GM21423 (cell line): Measurements from ENCODE around the gene ZFP37.
"Not testable (repeated sequence)": the region's sequence is repeated elsewhere in the genome, so short reads cannot be mapped to it uniquely, and the experiment has no call there.

ENCODE experiments used
- ATAC-seq: cut with Tn5 transposase; IDR thresholded peaks from one replicate; pipeline ENCODE4 v1.9.1; 2021; ENCODE audit warnings: mild to moderate bottlenecking, moderate library complexity; ENCODE audit not compliant: unreplicated experiment

Gene ZFP37

GRCh38 chr9:113056191-113057106 is at the start of gene ZFP37:
Gene ZFP37, minus strand, starts transcription at chr9:113056724. Its CDS starts 36 bp downstream, at chr9:113056688.
- peak; percentile 98 for ATAC-seq

GRCh38 chr9:113105345-113105744 is 48.8 kb upstream of the ZFP37 start:
- ATAC-seq, result not testable (repeated sequence)

DNA sequence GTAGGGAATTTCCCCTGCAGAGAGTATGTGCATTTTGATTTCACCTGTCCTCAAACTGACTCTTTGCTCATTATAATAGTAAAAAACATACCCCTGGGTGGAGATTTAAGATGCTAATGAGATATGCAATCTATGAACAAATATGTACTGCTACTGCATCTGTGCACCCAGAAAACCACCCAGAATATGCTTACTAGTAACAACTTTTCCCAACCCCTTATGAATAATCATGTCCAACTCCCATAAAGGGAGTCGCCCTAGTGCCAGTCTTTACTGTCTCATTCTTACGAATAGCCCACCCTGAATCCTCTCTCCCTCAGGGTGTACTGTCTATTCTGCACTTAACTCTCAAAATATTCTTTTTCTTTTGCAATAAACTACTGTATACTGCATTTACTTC is 39.0 kb upstream of the ZFP37 start:
- no peak for ATAC-seq

DNA sequence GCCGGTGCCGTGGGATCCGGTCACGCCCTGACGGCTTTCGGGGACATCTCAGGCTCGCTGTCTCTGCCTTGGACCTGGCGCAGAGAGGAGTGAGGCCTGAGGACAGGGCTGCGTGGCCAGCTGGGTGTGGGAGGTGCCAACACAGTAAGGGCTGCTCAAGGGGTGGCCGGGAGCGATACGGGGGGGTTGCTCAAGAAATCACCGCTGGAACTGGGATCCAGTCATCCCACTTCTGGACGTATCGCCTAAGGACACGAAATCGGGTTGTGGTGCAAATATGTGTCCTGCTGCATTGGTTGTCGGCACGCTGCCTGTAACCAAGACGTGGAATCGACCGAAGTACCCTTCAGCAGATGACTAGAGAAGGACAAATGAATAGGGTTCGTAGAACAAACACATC is 33.4 kb upstream of the ZFP37 start:
- ATAC-seq, result not testable (repeated sequence)

DNA sequence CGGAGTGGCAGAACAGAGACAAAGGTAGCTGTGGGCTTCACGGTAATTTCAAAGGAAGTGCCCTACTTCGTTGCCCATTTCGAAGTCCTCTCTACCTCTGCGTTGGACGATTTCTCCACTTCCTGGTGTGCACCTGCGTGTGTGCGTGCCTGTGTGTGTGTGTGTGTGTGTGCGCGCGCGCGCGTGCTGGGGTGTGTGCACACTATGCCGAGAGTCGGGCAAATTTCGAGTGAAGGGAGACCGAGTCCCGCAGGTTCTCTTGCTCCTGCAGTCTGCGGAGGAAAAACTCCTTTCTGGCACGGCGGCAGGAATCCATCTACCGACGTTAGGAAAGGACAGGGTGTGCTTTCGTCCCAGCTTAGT is 32.6 kb upstream of the ZFP37 start:
- not testable (repeated sequence) for ATAC-seq

DNA sequence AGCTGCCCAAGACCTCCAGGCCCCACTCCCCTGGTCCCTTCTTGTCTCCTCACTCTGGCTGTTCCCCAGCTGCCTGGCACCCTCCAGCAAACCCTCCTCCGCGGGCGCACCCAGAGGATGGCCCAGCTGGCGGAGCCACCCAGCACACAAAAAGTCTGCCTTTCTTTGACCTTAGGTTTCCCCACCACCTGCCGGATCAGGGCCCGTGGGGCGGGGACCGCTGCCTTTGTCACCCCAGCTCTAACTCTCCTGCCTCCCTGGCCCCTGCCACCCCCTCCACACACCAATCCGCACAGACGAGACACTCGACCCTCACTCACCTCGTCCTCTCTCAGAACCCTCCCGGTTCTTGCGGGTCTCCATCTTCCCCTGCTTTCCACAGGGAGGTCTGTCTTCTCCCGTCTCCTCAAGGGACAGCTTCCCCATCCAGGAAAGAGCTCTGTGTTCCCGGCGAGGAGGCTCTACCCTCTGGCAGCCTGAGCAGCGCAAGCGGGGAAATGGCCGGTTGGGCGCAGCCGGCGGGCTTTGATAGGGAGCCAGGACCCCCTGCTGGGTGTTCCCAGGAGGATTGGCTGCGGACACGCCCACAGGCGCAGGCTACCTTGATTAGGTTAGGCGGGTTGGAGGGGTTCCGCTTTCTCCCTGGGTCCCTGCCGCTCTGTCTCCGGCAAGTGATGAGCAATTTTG is 32.1 kb upstream of the ZFP37 start:
- not testable (repeated sequence) for ATAC-seq

GRCh38 chr9:113062932-113063310 is 6.4 kb upstream of the ZFP37 start:
- not testable (repeated sequence) for ATAC-seq

DNA sequence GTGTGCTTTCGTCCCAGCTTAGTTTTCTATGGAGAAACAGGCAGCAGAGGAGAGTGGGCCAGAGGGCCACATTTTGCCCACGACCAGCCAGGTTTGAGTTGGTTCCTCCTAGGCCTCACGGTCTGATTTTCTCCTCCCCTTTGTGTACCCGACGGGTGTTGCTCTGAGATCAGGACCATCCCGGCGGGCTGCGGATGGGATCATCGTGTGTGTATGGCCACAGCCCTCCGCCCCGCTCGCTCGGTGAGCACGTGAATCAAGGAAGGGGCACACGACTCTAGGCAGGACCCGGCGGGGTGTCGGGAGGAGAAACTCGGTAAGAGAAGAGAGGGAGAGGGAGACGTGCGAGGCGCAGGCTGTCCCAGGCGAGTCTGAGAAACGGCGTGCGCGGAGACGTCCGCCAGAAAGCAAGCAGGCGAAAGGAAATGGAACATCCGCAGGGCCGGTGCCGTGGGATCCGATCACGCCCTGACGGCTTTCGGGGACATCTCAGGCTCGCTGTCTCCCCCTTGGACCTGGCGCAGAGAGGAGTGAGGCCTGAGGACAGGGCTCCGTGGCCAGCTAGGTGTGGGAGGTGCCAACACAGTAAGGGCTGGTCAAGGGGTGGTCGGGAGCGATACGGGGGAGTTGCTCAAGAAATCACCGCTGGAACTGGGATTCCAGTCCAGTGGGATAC is 5.9 kb upstream of the ZFP37 start:
- ATAC-seq, result not testable (repeated sequence)

DNA sequence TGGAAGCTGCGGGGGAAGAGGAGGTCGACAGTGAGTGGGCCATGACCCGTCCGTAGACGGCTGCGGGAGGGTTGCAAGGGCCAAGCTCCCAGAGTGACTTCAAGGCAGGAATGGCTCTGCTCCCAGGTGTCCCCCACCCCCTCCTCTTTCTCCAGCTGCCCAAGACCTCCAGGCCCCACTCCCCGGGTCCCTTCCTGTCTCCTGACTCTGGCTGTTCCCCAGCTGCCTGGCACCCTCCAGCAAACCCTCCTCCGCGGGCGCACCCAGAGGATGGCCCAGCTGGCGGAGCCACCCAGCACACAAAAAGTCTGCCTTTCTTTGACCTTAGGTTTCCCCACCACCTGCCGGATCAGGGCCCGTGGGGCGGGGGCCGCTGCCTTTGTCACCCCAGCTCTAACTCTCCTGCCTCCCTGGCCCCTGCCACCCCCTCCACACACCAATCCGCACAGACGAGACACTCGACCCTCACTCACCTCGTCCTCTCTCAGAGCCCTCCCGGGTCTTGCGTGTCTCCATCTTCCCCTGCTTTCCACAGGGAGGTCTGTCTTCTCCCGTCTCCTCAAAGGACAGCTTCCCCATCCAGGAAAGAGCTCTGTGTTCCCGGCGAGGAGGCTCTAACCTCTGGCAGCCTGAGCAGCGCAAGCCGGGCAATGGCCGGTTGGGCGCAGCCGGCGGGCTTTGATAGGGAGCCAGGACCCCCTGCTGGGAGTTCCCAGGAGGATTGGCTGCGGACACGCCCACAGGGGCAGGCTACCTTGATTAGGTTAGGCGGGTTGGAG is 4.7 kb upstream of the ZFP37 start:
- not testable (repeated sequence) for ATAC-seq

GRCh38 chr9:113059581-113060284 is 3.2 kb upstream of the ZFP37 start:
- ATAC-seq, result not testable (repeated sequence)

DNA sequence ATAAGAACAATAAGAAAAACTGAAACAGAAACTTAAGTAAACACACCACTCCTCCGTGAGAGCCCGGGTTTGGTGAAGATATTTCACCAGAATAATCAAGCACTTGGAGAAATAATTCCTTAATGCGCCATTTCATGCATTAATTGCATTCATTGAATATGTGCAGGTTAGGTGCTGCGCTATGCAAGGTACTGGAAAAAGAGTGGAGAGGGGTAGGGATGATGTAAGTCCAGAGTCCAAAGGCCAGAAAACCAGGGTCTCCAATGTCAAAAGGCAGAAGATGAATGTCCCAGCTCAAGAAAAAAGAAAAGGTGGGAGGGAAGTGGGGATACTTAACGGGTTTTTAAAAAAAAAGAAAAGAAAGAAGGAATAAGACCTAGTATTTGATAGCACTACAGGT is 669 bp upstream of the ZFP37 start:
- no peak for ATAC-seq

GRCh38 chr9:113042884-113043657 is 13.5 kb downstream of the ZFP37 start:
- no peak for ATAC-seq

- no peak for ATAC-seq
These were observed 30.3 kb downstream of the ZFP37 start for GRCh38 chr9:113026200-113026599.

- ATAC-seq, result no peak
These were observed 38.3 kb downstream of the ZFP37 start for GRCh38 chr9:113018247-113018646.

- ATAC-seq, result no peak
These were observed 44.0 kb downstream of the ZFP37 start for GRCh38 chr9:113012492-113012891.

- ATAC-seq, result no peak
These were observed 44.6 kb downstream of the ZFP37 start, which contains the start of gene ZNF883 for GRCh38 chr9:113011911-113012381. Gene ZNF883, minus strand, starts transcription at chr9:113012192.

GRCh38 chr9:113005777-113006176 is 50.7 kb downstream of the ZFP37 start:
- no peak for ATAC-seq

GRCh38 chr9:112997236-112997941 is 59.1 kb downstream of the ZFP37 start:
- no peak for ATAC-seq
